GM23338 (cell line): ENCODE data around the gene PRPF19. TPM values are rescaled to one million over a fixed set of nuclear protein-coding genes. Genes with fewer than 3 reads are reported as not detected.

Experiments
- ATAC-seq: fragments of 200-7000 bp; cut with Tn5 transposase; 3 replicates; pipeline ENCODE4 v1.9.1; 2020
- DNase-seq: peaks from one replicate; pipeline ENCODE4 v3.0.0-alpha.2; 2015; ENCODE audit warnings: low spot score
- H2AFZ ChIP-seq: fragments of 200-600 bp; sonication (generic); 2 replicates; pipeline ENCODE4 v1.8.0; 2016; ENCODE audit warnings: antibody characterized with exemption, mild to moderate bottlenecking, moderate library complexity
- H3F3A ChIP-seq: fragments of 200-600 bp; sonication (generic); replicated peaks from 2 replicates; pipeline ENCODE4 v1.8.0; 2017; ENCODE audit warnings: antibody characterized with exemption, mixed run types, low read depth
- H3K27ac ChIP-seq: fragments of 200-600 bp; sonication (generic); 2 replicates; pipeline ENCODE4 v1.6.1; 2016; ENCODE audit warnings: low read depth
- H3K27me3 ChIP-seq: fragments of 200-600 bp; sonication (generic); 2 replicates; pipeline ENCODE4 v1.8.0; 2016; ENCODE audit warnings: mild to moderate bottlenecking, mixed run types, moderate library complexity; ENCODE audit not compliant: insufficient read depth
- H3K36me3 ChIP-seq: fragments of 200-600 bp; sonication (generic); 2 replicates; pipeline ENCODE4 v1.8.0; 2016; ENCODE audit warnings: mild to moderate bottlenecking; ENCODE audit not compliant: insufficient read depth
- H3K4me1 ChIP-seq: fragments of 200-600 bp; sonication (generic); 2 replicates; pipeline ENCODE4 v1.8.0; 2016; ENCODE audit warnings: mild to moderate bottlenecking, moderate library complexity; ENCODE audit not compliant: insufficient read depth
- H3K4me2 ChIP-seq: fragments of 200-600 bp; sonication (generic); 2 replicates; pipeline ENCODE4 v1.7.1; 2017; ENCODE audit warnings: mixed run types
- H3K4me3 ChIP-seq: fragments of 200-600 bp; sonication (generic); 2 replicates; pipeline ENCODE4 v1.6.1; 2016; ENCODE audit warnings: mixed run types
- H3K79me2 ChIP-seq: fragments of 200-600 bp; sonication (generic); replicated peaks from 2 replicates; pipeline ENCODE4 v1.8.0; 2017; ENCODE audit warnings: mild to moderate bottlenecking; ENCODE audit not compliant: insufficient read depth
- H3K9me2 ChIP-seq: fragments of 200-600 bp; sonication (generic); 2 replicates; pipeline ENCODE4 v1.8.0; 2017; ENCODE audit not compliant: insufficient read depth
- H4K20me1 ChIP-seq: fragments of 200-600 bp; sonication (generic); replicated peaks from 2 replicates; pipeline ENCODE4 v1.8.0; 2017; ENCODE audit warnings: mild to moderate bottlenecking; ENCODE audit not compliant: insufficient read depth
- H3K27ac Mint-ChIP-seq: 2 replicates; pipeline ENCODE4 v1.8.0; 2020; ENCODE audit warnings: inconsistent platforms, mild to moderate bottlenecking, moderate library complexity, mixed read lengths
- H3K27me3 Mint-ChIP-seq: 3 replicates; pipeline ENCODE4 v1.8.0; 2022; ENCODE audit warnings: low read depth, mild to moderate bottlenecking, moderate library complexity, mixed read lengths, inconsistent platforms; ENCODE audit not compliant: insufficient read depth, poor library complexity
- H3K36me3 Mint-ChIP-seq: 3 replicates; pipeline ENCODE4 v1.8.0; 2021; ENCODE audit warnings: low read depth, mild to moderate bottlenecking, inconsistent platforms, moderate library complexity, mixed read lengths
- H3K4me1 Mint-ChIP-seq: 3 replicates; pipeline ENCODE4 v1.8.0; 2020; ENCODE audit warnings: mild to moderate bottlenecking, inconsistent platforms, mixed read lengths
- H3K4me3 Mint-ChIP-seq: 3 replicates; pipeline ENCODE4 v1.8.0; 2021; ENCODE audit warnings: moderate library complexity, mild to moderate bottlenecking, inconsistent platforms, mixed read lengths
- H3K9me3 Mint-ChIP-seq: 3 replicates; pipeline ENCODE4 v1.8.0; 2020; ENCODE audit warnings: moderate library complexity, mild to moderate bottlenecking, inconsistent platforms, mixed read lengths
- CTCF ChIP-seq, 2 experiments: fragments of 200-600 bp in 1 of 2; sonication (generic) in 1 of 2; conservative IDR thresholded peaks; 2 replicates each; pipeline versions ENCODE4 v1.5.1 to v1.6.1; 2016 to 2017; ENCODE audit warnings: antibody characterized with exemption in 2 of 2, low read depth in 2 of 2, mild to moderate bottlenecking in 2 of 2, moderate library complexity in 1 of 2
- EZH2phosphoT487 ChIP-seq: fragments of 200-600 bp; sonication (generic); IDR thresholded peaks from one replicate; pipeline ENCODE4 v1.8.1; 2018; ENCODE audit warnings: antibody characterized with exemption; ENCODE audit not compliant: unreplicated experiment
- JUNB ChIP-seq: IDR thresholded peaks from one replicate; pipeline ENCODE4 v1.6.1; 2016; ENCODE audit warnings: antibody characterized with exemption; ENCODE audit not compliant: unreplicated experiment
- POLR2AphosphoS5 ChIP-seq: IDR thresholded peaks from 2 replicates; pipeline ENCODE4 v1.6.1; 2016; ENCODE audit warnings: antibody characterized with exemption, low read depth
- ZNF114 ChIP-seq: fragments of 250-450 bp; sonication (Bioruptor Pico); IDR thresholded peaks from 2 replicates; pipeline ENCODE4 v1.5.0; 2020; ENCODE audit warnings: mild to moderate bottlenecking, moderate library complexity
- ZNF331 ChIP-seq: fragments of 250-450 bp; sonication (Bioruptor Pico); IDR thresholded peaks from 2 replicates; pipeline ENCODE4 v1.5.0; 2020; ENCODE audit warnings: low read depth, mild to moderate bottlenecking, moderate library complexity
- polyA plus RNA-seq: library from polyadenylated mRNA; unstranded; fragments of >200 nt; fragmentation: Nextera tagmentation; extraction: Ambion mirVana; gene quantifications from 2 replicates; pipeline ENCODE4 v1.2.1, GENCODE V29; 2016
- total RNA-seq: library from RNA; depleted of rRNA; stranded (reverse); fragments of >200 nt; shearing (Covaris generic); gene quantifications from 2 replicates; pipeline ENCODE4 v1.2.3, GENCODE V29; 2014
- TF ChIP-seq, protein P1 (sequence below): IDR thresholded peaks from one replicate; pipeline ENCODE4 v1.6.1; 2018; ENCODE audit warnings: antibody characterized with exemption; ENCODE audit not compliant: unreplicated experiment
- TF ChIP-seq, protein P2 (sequence below): fragments of 250-450 bp; sonication (Bioruptor Pico); IDR thresholded peaks from 2 replicates; pipeline ENCODE4 v1.5.0; 2020; ENCODE audit warnings: mild to moderate bottlenecking, moderate library complexity

Gene PRPF19
- total and polyA plus RNA-seq, 2 experiments from 2014 or later = 153 to 161 TPM

DNA sequence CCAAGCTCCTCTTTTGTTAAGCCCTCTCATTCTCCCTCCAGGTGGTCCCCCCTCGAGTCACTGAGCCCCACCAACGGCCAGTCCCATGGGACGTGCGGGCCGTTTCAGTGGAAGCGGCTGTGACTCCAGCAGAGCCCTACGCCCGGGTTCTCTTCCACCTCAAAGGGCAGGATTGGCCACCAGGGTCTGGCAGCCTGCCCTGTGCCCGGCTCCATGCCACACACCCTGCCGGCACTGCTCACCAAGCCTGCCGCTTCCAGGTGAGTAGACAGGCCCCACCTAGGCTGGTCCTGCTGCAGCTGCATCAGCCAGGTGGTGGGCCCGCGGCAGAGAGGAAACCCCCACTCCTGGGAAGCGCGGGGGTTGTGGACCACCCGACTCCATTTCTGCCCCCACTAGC lies 21.2 kb upstream of the PRPF19 start (continued):
- TF ChIP-seq, protein P1, sequence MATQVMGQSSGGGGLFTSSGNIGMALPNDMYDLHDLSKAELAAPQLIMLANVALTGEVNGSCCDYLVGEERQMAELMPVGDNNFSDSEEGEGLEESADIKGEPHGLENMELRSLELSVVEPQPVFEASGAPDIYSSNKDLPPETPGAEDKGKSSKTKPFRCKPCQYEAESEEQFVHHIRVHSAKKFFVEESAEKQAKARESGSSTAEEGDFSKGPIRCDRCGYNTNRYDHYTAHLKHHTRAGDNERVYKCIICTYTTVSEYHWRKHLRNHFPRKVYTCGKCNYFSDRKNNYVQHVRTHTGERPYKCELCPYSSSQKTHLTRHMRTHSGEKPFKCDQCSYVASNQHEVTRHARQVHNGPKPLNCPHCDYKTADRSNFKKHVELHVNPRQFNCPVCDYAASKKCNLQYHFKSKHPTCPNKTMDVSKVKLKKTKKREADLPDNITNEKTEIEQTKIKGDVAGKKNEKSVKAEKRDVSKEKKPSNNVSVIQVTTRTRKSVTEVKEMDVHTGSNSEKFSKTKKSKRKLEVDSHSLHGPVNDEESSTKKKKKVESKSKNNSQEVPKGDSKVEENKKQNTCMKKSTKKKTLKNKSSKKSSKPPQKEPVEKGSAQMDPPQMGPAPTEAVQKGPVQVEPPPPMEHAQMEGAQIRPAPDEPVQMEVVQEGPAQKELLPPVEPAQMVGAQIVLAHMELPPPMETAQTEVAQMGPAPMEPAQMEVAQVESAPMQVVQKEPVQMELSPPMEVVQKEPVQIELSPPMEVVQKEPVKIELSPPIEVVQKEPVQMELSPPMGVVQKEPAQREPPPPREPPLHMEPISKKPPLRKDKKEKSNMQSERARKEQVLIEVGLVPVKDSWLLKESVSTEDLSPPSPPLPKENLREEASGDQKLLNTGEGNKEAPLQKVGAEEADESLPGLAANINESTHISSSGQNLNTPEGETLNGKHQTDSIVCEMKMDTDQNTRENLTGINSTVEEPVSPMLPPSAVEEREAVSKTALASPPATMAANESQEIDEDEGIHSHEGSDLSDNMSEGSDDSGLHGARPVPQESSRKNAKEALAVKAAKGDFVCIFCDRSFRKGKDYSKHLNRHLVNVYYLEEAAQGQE = no peak
- TF ChIP-seq JUNB = no peak

DNA sequence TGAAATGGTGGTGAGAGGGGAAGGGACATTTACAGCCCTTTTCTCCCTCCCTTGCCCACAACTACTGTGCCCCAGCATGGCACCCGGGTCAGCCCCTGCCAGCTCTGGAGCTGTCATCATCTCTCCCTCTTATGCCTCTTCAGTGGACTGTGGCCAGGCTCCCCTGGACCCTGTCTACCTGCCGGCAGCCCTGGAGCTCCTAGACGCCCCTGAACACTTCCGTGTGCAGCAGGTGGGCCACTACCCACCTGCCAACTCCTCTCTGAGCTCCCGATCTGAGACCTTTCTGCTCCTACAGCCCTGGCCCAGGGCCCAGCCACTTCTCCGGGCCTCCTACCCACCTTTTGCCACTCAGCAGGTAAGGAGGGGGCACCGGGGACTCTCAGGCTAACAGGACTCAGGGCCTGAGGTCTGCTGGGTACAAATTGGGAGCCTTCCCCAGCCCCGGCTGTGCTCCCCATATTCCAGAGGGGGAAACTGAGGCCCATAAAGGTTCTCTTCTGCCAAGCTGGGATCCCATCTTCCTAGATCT lies 20.7 kb upstream of the PRPF19 start:
- Histone ChIP-seq H4K20me1 (peaks cover 11% of the 10 kb centered on the region; the same call in 1 of the 2 replicates), H2AFZ (no peak overlapping the region), H3K4me1 (peaks cover 6% of the 10 kb centered on the region), H3K36me3 (0 out of 2 replicates have a peak, but pooled peaks cover 6% of the 10 kb centered on the region), H3K27ac (no peak overlapping the region), H3K27me3 (peaks cover 10% of the 10 kb centered on the region; the same call in 1 of the 2 replicates), H3K4me3 (no peak overlapping the region), H3K4me2 (no peak overlapping the region), H3K79me2 (no peaks in the 10 kb centered on the region), H3K9me2 (no peaks in the 10 kb centered on the region), H3F3A (no peaks in the 10 kb centered on the region)
- Mint-ChIP-seq H3K27me3 (peaks cover 6% of the 10 kb centered on the region), H3K4me3 (no peak overlapping the region), H3K36me3 (peaks cover 50% of the 10 kb centered on the region), H3K4me1 (peaks cover 22% of the 10 kb centered on the region), H3K9me3 (no peaks in the 10 kb centered on the region; the same call in 2 of the 3 replicates), H3K27ac (no peak overlapping the region)
- ATAC-seq = no peak
- DNase-seq = no peak
- TF ChIP-seq ZNF331 (CRISPR knock-in tag) = no peak
- TF ChIP-seq EZH2phosphoT487 = no peak
- TF ChIP-seq, protein P2, sequence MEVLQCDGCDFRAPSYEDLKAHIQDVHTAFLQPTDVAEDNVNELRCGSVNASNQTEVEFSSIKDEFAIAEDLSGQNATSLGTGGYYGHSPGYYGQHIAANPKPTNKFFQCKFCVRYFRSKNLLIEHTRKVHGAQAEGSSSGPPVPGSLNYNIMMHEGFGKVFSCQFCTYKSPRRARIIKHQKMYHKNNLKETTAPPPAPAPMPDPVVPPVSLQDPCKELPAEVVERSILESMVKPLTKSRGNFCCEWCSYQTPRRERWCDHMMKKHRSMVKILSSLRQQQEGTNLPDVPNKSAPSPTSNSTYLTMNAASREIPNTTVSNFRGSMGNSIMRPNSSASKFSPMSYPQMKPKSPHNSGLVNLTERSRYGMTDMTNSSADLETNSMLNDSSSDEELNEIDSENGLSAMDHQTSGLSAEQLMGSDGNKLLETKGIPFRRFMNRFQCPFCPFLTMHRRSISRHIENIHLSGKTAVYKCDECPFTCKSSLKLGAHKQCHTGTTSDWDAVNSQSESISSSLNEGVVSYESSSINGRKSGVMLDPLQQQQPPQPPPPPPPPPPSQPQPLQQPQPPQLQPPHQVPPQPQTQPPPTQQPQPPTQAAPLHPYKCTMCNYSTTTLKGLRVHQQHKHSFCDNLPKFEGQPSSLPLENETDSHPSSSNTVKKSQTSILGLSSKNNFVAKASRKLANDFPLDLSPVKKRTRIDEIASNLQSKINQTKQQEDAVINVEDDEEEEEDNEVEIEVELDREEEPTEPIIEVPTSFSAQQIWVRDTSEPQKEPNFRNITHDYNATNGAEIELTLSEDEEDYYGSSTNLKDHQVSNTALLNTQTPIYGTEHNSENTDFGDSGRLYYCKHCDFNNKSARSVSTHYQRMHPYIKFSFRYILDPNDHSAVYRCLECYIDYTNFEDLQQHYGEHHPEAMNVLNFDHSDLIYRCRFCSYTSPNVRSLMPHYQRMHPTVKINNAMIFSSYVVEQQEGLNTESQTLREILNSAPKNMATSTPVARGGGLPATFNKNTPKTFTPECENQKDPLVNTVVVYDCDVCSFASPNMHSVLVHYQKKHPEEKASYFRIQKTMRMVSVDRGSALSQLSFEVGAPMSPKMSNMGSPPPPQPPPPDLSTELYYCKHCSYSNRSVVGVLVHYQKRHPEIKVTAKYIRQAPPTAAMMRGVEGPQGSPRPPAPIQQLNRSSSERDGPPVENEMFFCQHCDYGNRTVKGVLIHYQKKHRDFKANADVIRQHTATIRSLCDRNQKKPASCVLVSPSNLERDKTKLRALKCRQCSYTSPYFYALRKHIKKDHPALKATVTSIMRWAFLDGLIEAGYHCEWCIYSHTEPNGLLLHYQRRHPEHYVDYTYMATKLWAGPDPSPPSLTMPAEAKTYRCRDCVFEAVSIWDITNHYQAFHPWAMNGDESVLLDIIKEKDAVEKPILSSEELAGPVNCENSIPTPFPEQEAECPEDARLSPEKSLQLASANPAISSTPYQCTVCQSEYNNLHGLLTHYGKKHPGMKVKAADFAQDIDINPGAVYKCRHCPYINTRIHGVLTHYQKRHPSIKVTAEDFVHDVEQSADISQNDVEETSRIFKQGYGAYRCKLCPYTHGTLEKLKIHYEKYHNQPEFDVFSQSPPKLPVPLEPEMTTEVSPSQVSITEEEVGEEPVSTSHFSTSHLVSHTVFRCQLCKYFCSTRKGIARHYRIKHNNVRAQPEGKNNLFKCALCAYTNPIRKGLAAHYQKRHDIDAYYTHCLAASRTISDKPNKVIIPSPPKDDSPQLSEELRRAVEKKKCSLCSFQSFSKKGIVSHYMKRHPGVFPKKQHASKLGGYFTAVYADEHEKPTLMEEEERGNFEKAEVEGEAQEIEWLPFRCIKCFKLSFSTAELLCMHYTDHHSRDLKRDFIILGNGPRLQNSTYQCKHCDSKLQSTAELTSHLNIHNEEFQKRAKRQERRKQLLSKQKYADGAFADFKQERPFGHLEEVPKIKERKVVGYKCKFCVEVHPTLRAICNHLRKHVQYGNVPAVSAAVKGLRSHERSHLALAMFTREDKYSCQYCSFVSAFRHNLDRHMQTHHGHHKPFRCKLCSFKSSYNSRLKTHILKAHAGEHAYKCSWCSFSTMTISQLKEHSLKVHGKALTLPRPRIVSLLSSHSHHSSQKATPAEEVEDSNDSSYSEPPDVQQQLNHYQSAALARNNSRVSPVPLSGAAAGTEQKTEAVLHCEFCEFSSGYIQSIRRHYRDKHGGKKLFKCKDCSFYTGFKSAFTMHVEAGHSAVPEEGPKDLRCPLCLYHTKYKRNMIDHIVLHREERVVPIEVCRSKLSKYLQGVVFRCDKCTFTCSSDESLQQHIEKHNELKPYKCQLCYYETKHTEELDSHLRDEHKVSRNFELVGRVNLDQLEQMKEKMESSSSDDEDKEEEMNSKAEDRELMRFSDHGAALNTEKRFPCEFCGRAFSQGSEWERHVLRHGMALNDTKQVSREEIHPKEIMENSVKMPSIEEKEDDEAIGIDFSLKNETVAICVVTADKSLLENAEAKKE (CRISPR knock-in tag) = no peak
- TF ChIP-seq ZNF114 (CRISPR knock-in tag) = no peak
- no peak for TF ChIP-seq JUNB
- TF ChIP-seq, protein P1 = no peak
- TF ChIP-seq CTCF (conservative IDR thresholded peaks at IDR 0.05; ENCODE audit: low read depth in 2 of 2) = no peak
- TF ChIP-seq POLR2AphosphoS5 = no peak
